GM19372 (cell line): ENCODE results near the gene TAF4.
"Not testable (repeated sequence)": the region's sequence is repeated elsewhere in the genome, so short reads cannot be mapped to it uniquely, and the experiment has no call there.

ENCODE experiments used
- ATAC-seq: cut with Tn5 transposase; IDR thresholded peaks from one replicate; pipeline ENCODE4 v1.9.1; 2021; ENCODE audit warnings: mild to moderate bottlenecking, low read depth, moderate library complexity; ENCODE audit not compliant: unreplicated experiment

TAF4 gene

DNA sequence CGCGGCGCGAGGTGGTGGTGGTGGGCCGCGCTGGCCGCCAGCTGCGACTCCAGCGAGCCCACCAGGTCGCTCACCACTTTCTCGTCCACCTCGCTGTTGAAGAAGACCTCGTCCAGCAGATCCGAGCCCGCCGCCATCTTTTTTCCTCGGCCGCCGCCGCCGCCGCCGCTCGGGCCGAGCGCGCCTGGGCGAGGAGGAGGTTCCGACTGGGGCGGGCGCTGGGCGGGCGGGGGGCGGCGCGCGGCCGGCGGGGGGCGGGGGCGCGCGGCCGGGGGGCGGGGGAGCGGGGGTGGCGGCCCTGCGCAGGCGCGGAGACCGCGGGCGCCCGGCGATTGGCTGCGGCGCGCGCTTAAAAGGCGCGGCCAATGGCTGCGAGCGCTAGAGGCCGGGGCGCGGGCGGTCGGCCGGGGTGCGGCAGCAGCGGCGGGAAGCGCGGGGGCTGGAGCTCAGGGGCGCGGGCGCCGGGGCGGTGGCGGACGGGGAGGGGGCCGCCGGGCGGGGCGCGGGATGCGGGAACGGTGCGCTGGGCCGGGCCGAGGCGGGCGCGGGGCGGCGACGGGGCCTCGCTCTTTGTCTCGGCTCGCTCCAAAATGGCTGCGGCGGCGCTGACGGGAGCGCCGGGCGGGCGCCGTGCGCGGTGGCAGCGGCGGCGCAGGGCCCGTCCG lies at the start of gene TAF4:
TAF4 (minus strand) TSS at position 208 of the 665 bp plus-strand sequence; CDS start at position 137, 71 bp downstream.
- ATAC-seq, result peak; percentile 72

DNA sequence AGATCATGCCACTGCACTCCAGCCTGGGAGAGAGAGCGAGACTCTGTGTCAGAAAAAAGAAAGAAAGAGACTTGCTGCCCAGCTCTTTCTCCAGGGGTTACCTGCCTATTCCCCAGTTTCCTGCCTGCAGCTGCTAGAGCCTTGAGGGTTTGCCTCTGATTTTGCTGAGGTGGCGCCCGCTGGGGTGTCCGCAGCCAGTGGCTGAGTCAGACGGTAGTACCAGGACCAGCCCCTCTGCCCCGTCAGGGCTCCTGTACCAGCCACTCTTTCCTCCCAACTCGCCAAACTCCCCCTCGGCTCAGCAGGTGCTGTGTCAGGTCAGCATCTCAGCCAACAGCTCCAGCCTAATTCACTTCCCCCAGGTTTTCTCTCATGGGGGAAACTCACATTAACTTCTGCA lies 49.2 kb upstream of the TAF4 start:
- no peak for ATAC-seq

- ATAC-seq, result no peak
These were observed 46.7 kb upstream of the TAF4 start for GRCh38 chr20:62112368-62112767.

- no peak for ATAC-seq
These were observed 45.5 kb upstream of the TAF4 start for GRCh38 chr20:62111148-62111547.

DNA sequence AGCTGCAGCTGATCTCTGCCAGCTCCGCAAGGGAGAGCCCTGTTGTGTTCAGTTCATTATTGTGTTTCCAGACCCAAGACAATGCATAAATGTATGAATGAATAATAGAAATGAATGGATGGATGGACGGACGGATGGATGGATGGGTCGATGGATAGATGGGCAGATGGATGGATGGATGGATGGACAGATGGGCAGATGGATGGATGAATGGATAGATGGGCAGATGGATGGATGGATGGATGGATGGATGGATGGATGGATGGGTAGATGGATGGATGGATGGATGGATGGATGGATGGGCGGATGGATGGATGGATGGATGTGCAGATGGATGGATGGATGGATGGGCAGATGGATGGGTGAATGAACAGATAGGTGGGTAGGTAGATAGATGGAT lies 39.9 kb upstream of the TAF4 start:
- no peak for ATAC-seq

- ATAC-seq, result no peak
These were observed 39.2 kb upstream of the TAF4 start for GRCh38 chr20:62104791-62105345.

- ATAC-seq, result no peak
These were observed 38.6 kb upstream of the TAF4 start for GRCh38 chr20:62104234-62104789.

DNA sequence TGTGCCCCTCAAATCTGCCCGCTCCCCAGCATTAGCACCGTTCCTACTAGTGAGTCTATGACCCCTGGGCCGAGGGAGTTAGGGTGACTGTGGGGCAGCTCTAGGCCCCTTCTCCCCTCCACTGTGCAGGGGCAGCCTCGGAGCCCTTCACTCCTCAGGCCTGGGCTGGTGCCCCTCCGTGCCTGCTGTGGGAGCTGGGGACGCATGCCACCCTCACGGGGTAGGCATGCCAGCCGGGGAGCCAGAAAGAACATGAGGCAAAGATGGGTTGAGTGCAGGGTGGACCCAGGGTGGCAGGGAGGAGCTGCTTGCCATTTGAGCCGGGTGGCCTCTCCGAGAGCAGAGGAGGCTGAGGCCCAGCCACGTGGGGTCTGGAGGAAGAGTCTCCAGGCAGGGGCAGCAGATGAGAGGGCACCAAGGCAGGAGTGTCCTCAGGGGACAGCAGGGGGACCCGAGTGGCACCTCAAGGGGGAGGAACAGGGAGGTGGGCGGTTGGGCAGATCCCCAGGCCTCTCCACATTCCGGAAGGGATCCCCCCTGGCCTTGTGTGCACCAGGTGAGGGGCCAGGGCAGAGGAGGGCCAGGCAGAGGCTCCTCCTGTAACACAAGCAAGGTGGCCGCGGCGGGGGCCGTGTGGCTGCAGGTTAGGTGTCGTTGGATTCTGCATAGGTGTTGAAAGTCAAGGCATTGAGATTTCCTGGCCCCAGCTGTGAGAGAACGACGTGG lies 38.0 kb upstream of the TAF4 start:
- no peak for ATAC-seq

GRCh38 chr20:62101078-62101477 lies 35.4 kb upstream of the TAF4 start:
- no peak for ATAC-seq

GRCh38 chr20:62097881-62098407 lies 32.3 kb upstream of the TAF4 start:
- no peak for ATAC-seq

GRCh38 chr20:62096421-62097380 lies 31.0 kb upstream of the TAF4 start:
- ATAC-seq, result no peak

DNA sequence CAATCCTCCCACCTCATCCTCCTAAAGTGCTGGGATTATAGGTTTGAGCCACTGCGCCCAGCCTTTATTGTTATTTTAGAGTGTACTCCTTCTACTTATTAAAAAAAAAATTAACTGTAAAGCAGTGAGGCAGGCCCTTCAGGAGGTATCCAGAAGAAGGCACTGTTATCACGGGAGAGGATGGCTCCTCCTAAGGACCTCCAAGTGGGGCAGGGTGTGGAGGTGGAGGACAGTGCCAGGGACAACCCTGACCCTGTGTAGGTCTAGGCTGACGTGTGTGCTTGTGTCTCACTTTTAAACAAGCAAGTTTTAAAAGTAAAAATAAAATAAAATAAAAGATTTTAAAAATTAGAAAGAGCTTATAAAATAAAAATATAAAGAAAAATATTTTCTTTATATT lies 23.7 kb upstream of the TAF4 start:
- no peak for ATAC-seq

GRCh38 chr20:62088258-62089127 lies 22.8 kb upstream of the TAF4 start:
- ATAC-seq, result no peak

DNA sequence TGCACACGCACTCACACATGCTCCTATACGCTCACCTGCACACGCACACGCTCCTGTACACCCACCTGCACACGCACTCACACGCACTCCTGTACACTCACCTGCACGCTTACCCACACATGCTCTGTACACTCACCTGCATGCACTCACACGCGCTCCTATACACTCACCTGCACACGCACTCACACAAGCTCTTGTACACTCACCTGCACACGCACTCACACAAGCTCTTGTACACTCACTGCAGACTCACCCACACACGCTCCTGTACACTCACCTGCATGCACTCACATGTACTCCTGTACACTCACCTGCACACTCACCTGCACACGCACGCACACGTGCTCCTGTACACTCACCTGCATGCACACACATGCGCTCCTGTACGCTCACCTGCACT lies 22.0 kb upstream of the TAF4 start:
- no peak for ATAC-seq

DNA sequence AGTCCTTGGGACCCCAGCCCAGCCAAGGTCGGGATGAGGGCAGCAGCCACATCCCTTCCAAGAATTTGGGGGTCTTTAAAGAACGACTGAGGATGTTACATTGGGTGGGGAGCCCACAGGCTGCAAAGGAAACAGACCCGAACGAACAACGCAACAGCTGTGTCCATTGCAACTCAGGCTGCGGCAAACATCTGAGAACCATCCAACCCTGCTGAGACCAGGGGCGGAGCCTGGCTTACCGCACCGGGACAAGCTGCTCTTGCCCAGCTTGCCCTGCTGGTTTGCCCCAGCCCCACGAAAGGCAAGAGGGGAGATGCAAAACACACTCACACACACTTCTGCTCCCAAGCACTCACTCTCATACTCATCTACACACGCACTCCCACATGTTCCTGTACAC lies 21.5 kb upstream of the TAF4 start:
- ATAC-seq, result no peak

DNA sequence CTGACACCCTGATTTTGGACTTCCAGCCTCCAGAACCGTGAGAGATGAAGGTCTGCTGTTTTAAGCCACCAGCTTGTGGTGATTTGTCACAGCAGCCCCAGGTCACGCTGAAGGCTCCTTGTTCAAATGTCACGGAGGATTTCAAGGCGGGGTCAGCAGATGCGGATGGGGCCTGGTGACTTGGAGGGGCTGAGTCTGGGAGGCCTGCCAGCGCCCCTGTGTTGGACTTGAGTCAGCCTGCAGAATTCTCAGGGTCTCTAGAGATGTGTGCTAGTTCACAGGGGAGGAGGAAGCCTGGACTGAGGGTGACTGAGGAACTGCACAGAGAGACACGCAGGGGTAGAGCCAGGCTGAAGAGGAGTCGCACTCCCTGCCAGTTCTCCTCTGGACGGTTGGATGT lies 19.5 kb upstream of the TAF4 start:
- ATAC-seq, result no peak

DNA sequence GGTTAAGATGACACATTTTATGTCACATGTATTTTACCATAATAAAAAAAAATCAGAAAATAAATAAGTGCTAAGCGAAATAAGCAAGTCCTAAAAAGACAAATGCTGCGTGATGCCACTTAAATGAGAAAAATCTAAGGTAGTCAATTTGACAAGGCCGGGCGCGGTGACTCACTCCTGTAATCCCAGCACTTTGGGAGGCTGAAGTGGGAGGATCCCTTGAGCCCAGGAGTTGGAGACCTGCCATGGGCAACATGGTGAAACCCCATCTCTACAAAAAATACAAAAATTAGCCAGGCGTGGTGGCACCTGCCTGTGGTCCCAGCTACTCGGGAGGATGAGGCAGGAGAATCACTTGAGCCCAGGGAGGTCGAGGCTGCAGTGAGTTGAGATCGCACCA lies 18.5 kb upstream of the TAF4 start:
- ATAC-seq, result not testable (repeated sequence)

GRCh38 chr20:62083312-62083711 lies 17.6 kb upstream of the TAF4 start:
- ATAC-seq, result no peak

GRCh38 chr20:62080249-62080990 lies 14.7 kb upstream of the TAF4 start:
- ATAC-seq, result no peak
